Activated naive CD8-positive, alpha-beta T cell treated with anti-CD3 and anti-CD28 coated beads, Interleukin-2, amount 50 U/mL, for 24 hours (primary cell): ENCODE data around the gene NUBPL.
A peak's percentile ranks its signal among the peaks of the same experiment; 100 is the strongest.
"Not testable (repeated sequence)": the region's sequence is repeated elsewhere in the genome, so short reads cannot be mapped to it uniquely, and the experiment has no call there.

Experiments
- ATAC-seq: fragments of 150-1000 bp; cut with Tn5 transposase; one replicate; pipeline ENCODE4 v1.10.0; 2021
- DNase-seq: peaks from one replicate; pipeline ENCODE4 v3.0.0; 2021
- H3K27ac Mint-ChIP-seq: one replicate; pipeline ENCODE4 v1.8.0; 2021; ENCODE audit warnings: mild to moderate bottlenecking, mixed read lengths
- H3K27me3 Mint-ChIP-seq: one replicate; pipeline ENCODE4 v1.8.0; 2021; ENCODE audit warnings: mixed read lengths
- H3K36me3 Mint-ChIP-seq: one replicate; pipeline ENCODE4 v1.8.0; 2021; ENCODE audit warnings: low read depth, mixed read lengths
- H3K4me1 Mint-ChIP-seq: one replicate; pipeline ENCODE4 v1.8.0; 2021; ENCODE audit warnings: mixed read lengths
- H3K4me3 Mint-ChIP-seq: one replicate; pipeline ENCODE4 v1.8.0; 2021; ENCODE audit warnings: mild to moderate bottlenecking, moderate library complexity, mixed read lengths
- H3K9me3 Mint-ChIP-seq: one replicate; pipeline ENCODE4 v1.8.0; 2021; ENCODE audit warnings: mixed read lengths

NUBPL gene

DNA sequence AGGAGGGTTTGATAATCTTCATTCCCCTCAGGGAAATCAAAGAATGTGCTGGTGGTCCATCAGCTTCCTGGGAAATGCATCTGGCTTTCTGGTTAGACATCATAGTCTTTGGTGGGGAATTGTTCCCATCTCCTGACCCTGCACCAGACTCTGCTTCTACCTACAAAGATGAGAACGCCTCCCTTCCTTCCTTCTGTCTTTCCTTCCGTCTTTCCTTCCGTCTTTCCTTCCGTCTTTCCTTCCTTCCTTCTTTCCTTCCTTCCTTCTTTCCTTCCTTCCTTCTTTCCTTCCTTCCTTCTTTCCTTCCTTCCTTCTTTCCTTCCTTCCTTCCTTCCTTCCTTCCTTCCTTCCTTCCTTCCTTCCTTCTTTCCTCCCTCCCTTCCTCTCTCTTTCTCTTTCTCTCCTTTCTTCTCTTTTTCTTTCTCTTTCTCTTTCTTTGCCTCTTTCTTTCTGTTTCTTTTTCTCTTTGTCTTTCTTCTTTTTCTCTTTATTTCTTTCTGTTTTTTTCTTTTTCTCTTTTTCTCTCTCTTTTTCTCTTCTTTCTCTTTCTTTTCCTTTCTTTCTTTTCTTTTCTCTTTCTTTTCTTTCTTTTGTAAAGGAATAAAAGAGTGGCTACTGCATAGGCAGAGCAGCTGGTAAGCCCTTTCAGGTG lies 326.9 kb downstream of the NUBPL start:
- Mint-ChIP-seq H3K4me1 (no peaks in the 10 kb centered on the region), H3K4me3 (no peak overlapping the region), H3K9me3 (no peaks in the 10 kb centered on the region), H3K27ac (no peak overlapping the region), H3K36me3 (no peaks in the 10 kb centered on the region), H3K27me3 (peaks cover 10% of the 10 kb centered on the region)
- ATAC-seq (no peak), DNase-seq (no peak)

DNA sequence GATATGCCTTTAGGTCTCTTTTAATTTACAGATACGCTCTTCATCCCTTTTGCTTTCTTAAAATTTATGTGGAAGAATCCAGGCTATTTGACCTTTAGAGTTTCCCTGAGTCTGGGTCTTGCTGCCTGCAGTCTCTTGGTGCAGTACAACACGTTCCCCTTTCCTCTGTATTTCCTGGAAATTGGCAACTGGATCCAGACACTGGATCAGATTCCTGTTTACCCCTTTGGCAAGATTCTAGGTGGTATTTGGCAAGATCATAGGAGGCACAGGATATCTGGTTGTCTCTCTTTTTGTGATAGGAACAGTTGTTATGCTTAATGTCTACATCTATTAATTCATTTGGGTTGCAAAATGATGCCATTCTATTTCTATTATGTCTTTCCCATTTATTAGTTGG lies 328.1 kb downstream of the NUBPL start:
- H3K27me3 Mint-ChIP-seq, result peaks cover 12% of the 10 kb centered on the region
- ATAC-seq, result no peak
- no peaks in the 10 kb centered on the region for H3K9me3 Mint-ChIP-seq
- peaks cover 2% of the 10 kb centered on the region for H3K4me1 Mint-ChIP-seq
- H3K4me3 Mint-ChIP-seq, result no peak overlapping the region
- H3K36me3 Mint-ChIP-seq, result no peaks in the 10 kb centered on the region
- no peak for DNase-seq
- H3K27ac Mint-ChIP-seq, result no peak overlapping the region

DNA sequence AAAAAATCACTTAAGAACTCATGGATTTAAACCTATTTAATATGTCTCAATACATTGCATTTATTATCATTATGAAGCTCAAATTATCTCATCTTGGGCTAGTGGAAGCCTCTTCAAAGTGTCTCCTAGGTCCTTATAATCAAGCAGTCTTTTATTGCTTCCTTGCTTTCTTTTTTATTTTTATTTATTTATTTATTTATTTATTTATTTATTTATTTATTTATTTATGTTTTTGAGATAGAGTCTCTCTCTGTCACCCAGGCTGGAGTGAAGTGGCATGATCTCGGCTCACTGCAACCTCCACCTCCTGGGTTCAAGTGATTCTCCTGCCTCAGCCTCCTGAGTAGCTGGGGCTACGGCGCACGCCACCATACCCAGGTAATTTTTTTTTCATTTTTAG lies 329.0 kb downstream of the NUBPL start:
- not testable (repeated sequence) for H3K27ac Mint-ChIP-seq

DNA sequence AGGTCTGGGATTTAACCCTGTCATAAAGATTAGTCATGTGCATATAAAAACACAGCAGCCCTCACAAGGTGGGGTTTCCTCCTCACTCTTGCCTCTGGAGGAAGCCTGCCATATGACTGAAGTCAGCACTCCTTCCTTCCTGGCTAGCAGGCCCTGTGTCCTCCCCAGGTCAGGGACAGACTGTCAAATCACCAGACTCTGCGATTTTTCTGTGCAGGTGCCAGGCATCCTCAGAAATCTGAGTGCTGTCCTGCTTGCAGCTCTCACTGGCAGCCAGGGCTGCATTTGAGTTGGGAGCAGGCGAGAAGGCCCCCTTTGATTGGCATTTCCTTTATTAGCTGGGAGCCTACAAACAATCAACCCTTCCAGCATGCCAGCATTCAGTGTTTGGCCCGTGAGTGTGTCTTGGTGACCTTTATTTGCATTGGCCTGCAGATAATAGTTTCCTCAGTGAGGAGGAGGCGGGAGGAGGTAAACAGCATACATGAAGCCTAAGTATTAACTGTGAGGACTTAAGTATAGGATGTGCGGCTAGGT lies 332.1 kb downstream of the NUBPL start:
- DNase-seq, result no peak
- Mint-ChIP-seq H3K9me3 (no peaks in the 10 kb centered on the region), H3K4me1 (peaks cover 2% of the 10 kb centered on the region), H3K27me3 (peaks cover 13% of the 10 kb centered on the region), H3K27ac (no peak overlapping the region), H3K4me3 (no peak overlapping the region), H3K36me3 (no peaks in the 10 kb centered on the region)
- ATAC-seq, result no peak

More for the DNA sequence above, 329.0 kb downstream of the NUBPL start:
- not testable (repeated sequence) for H3K4me1 Mint-ChIP-seq, DNase-seq, H3K4me3 Mint-ChIP-seq, ATAC-seq, H3K9me3 Mint-ChIP-seq, H3K36me3 Mint-ChIP-seq
- peaks cover 15% of the 10 kb centered on the region for H3K27me3 Mint-ChIP-seq

DNA sequence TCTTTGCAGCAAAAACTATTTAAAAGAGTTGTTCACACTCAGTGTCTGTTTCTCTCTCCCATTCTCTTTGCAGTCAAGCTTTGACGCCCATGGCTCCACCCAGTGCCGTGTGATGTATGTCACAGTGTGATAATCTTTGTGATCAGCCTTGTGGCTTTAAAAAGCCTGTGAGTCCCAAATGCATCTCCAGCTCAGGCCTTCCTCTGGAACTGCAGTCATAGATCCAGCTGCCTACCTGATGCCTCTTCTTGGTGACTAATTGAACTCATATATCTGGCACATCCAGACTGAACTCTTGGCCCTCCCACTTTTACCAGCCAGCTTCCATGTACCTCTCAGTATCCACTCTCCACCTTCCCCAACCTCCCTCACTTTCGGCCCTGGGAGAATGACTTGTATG lies 333.1 kb downstream of the NUBPL start:
- no peak for ATAC-seq
- DNase-seq, result no peak
- Mint-ChIP-seq H3K27ac (no peak overlapping the region), H3K27me3 (peaks cover 10% of the 10 kb centered on the region), H3K36me3 (no peaks in the 10 kb centered on the region), H3K4me3 (no peak overlapping the region), H3K4me1 (peaks cover 2% of the 10 kb centered on the region), H3K9me3 (no peaks in the 10 kb centered on the region)

DNA sequence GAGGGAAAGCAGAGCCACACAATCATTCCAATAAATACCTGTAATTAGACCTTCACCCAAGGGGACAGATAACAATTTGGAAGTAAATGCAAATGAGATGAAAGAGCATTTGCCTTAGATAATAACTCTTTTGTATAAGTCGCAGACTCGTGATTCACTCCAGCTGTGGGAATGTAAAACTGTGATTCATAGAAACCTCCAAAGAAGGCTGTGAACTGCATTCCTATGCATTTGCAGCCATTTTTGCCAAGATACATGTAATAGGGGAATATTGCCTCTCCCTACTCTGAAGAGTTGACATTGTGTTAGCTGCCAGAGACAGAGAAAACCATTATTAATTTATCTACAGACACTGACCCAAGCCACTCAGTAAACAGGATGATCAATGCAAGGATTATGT lies 334.0 kb downstream of the NUBPL start:
- peaks cover 2% of the 10 kb centered on the region for H3K4me1 Mint-ChIP-seq
- no peaks in the 10 kb centered on the region for H3K9me3 Mint-ChIP-seq
- no peaks in the 10 kb centered on the region for H3K36me3 Mint-ChIP-seq
- H3K27me3 Mint-ChIP-seq, result peaks cover 10% of the 10 kb centered on the region
- H3K4me3 Mint-ChIP-seq, result no peak overlapping the region
- ATAC-seq, result no peak
- no peak for DNase-seq
- no peak overlapping the region for H3K27ac Mint-ChIP-seq

DNA sequence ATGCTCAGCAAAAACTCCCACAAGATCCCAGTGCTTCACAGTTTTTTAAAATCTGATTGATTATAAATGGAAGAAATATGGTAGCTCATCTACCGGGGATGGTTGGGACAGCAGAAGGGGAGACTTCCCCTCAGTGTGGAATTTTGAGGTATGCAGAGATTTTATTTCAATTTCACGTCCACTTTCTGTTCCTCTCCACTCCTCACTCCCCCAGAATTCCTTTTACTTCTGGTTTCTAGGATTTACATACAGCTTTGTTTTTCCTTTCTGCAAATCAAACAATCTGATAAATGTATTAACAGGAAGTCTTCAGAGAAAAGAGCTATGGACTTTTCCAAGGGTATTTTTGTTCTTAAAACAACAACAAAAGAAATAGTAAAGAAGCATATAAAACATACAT lies 334.4 kb downstream of the NUBPL start:
- Mint-ChIP-seq H3K27me3 (peaks cover 10% of the 10 kb centered on the region), H3K27ac (no peak overlapping the region), H3K4me3 (no peak overlapping the region), H3K36me3 (no peaks in the 10 kb centered on the region), H3K4me1 (peaks cover 2% of the 10 kb centered on the region), H3K9me3 (no peaks in the 10 kb centered on the region)
- ATAC-seq (no peak), DNase-seq (no peak)

DNA sequence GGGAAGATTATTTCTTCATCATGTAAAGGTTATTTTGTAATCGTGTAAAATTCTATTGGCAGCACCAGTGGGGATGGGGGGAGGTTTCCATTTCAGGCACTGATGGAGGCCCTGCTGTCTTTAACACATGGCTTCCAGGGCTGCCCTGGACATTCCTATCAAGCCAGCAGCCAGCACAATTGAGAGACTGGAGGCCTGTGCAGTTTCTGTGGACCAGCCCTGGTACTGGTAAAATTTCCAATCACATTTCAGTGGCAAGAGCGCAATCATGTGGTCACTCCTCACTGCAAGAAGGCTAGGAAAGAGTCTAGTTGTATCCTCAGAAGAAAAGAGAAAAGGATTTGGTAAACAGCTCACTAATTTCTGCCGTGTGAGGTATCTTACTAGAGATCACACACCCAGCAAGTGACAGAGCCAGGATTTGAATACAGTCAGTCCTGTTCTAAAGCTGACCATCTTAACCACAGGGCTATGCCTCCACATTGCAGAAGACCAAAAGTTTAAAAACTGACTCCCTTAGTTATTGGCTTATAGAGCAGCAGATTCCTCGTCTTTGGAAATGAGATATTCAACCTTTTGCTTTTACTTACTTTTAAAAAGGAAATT lies 336.5 kb downstream of the NUBPL start:
- H3K4me3 Mint-ChIP-seq, result no peak overlapping the region
- no peak overlapping the region for H3K27ac Mint-ChIP-seq
- ATAC-seq (no peak), DNase-seq (no peak)
- no peaks in the 10 kb centered on the region for H3K9me3 Mint-ChIP-seq
- peaks cover 2% of the 10 kb centered on the region for H3K4me1 Mint-ChIP-seq
- H3K36me3 Mint-ChIP-seq, result no peaks in the 10 kb centered on the region
- H3K27me3 Mint-ChIP-seq, result peaks cover 5% of the 10 kb centered on the region

DNA sequence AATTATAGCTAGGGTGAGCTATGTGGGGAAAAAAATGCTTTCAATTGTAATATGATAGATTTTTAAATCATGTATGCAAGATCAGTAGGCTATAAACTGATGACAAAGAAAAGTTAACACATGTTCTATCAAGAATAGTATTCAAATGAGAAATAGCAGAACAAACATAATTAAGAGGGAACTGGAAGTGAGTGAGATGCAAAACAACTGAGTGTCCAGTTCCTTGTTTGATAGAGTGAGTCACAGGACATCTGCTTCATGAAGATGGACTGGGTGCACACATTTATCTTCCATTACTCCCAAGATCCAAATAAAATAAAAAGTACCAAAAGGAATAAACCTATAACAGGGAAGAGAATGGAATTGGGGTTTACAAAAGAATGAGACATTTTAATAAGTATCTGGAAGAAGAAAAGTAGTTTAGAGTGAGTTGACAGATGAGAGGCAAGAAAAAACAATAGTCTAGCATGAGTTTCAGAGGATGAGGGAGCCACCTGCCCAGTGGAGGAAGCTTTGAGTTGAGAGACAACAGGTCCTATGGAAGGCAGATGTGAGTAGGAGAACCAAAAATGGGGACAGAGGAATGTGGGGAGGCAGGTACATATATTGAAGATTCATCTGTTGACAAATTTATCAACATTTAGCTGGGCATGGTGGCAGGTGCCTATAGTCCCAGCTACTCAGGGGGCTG lies 337.8 kb downstream of the NUBPL start:
- H3K4me1 Mint-ChIP-seq, result peaks cover 2% of the 10 kb centered on the region

DNA sequence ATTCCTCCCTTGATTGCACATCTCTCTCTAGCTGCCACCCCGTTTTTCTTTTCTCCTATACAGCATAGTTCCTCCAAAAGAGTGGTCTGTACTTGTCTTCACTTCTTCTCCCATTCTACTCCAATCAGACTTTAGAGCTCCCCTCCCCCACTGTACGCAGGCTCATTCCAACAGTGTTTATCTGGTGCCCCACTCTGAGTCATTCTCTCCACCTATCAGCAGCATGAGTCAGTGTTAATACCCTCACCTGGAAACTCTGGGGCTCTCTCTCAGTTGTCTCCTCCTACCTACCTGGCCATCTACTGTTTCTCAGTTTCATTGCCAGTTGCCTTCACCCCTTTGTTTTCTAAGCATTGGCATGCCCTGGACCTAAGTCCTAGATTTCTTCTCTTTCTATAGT lies 340.8 kb downstream of the NUBPL start:
- no peak overlapping the region for H3K4me3 Mint-ChIP-seq
- no peak for DNase-seq
- no peaks in the 10 kb centered on the region for H3K36me3 Mint-ChIP-seq
- H3K9me3 Mint-ChIP-seq, result no peaks in the 10 kb centered on the region
- no peaks in the 10 kb centered on the region for H3K4me1 Mint-ChIP-seq
- peaks cover 4% of the 10 kb centered on the region for H3K27me3 Mint-ChIP-seq
- no peak overlapping the region for H3K27ac Mint-ChIP-seq
- no peak for ATAC-seq

More for the DNA sequence above, 337.8 kb downstream of the NUBPL start:
- peaks cover 5% of the 10 kb centered on the region for H3K27me3 Mint-ChIP-seq
- DNase-seq (no peak), ATAC-seq (no peak)
- no peaks in the 10 kb centered on the region for H3K9me3 Mint-ChIP-seq
- H3K27ac Mint-ChIP-seq, result no peak overlapping the region
- no peak overlapping the region for H3K4me3 Mint-ChIP-seq
- no peaks in the 10 kb centered on the region for H3K36me3 Mint-ChIP-seq

DNA sequence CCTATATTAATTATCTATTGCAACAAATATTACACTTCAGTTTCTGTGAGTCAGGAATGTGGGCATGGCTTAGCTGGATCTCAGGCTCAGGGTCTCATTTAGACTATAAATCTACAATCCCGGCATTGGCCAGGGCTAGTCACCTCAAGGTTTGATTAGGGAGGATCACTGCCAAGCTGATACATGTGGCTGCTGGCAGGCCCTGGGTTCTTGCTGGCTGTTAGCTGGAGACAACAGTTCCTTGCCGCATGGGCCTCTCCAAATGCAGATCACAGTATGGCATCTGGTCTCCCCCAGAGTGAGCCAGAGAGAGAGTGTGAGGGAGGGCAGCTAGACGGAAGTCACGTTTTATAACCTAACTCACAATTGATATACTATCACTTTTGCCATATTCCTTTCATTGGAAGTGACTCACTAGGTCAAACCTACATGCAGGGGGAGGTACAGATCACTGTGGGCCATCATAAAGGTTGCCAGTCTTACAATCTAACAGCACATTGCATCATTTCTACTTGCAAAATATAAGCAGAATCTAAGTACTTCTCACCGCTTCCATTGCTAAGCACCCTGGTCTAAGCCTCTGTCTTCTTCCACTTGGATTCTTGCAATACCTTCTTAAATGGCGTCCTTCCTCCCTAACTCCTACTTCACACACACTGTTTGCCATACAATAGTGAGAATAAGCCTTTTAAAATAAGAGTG lies 341.9 kb downstream of the NUBPL start:
- no peaks in the 10 kb centered on the region for H3K4me1 Mint-ChIP-seq
- no peaks in the 10 kb centered on the region for H3K9me3 Mint-ChIP-seq
- H3K4me3 Mint-ChIP-seq, result no peak overlapping the region
- no peak for DNase-seq
- H3K36me3 Mint-ChIP-seq, result no peaks in the 10 kb centered on the region
- peaks cover 7% of the 10 kb centered on the region for H3K27me3 Mint-ChIP-seq
- peak; percentile 24 for ATAC-seq
- H3K27ac Mint-ChIP-seq, result no peak overlapping the region

DNA sequence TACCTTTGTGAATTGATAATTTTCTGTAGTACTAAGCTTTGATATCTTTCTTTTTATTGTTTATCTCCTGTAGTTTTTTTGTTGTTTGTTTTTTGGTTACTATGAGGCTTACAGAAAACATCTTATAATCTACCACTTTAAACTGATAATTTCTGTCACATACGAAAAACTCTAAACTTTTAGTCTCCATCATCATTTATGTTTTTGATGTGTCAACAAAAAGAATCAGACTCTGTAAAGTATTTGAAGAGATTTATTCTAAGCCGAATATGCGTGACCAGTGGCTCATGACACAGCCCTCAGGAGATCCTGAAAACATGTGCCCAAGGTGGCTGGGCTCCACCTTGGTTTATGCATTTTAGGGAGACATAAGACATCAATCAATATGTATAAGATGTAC lies 348.8 kb downstream of the NUBPL start:
- Mint-ChIP-seq H3K4me3 (no peak overlapping the region), H3K27ac (no peak overlapping the region), H3K9me3 (peaks cover 32% of the 10 kb centered on the region), H3K4me1 (no peaks in the 10 kb centered on the region), H3K27me3 (peaks cover 7% of the 10 kb centered on the region), H3K36me3 (peaks cover 2% of the 10 kb centered on the region)
- DNase-seq, result no peak
- ATAC-seq, result no peak
